ENCODE measurements around the gene RALY. TPM values are rescaled to one million over a fixed set of nuclear protein-coding genes. Genes with fewer than 3 reads are reported as not detected.
"Not testable (repeated sequence)": the region's sequence is repeated elsewhere in the genome, so short reads cannot be mapped to it uniquely, and the experiment has no call there.

RALY gene
- total RNA-seq, 2 experiments from 2014 or later, result 139 to 152 TPM

GRCh38 chr20:34124469-34125249 lies 130.9 kb downstream of the RALY start:
- Mint-ChIP-seq H3K4me1 (peaks cover 14% of the 10 kb centered on the region), H3K27me3 (peaks cover 4% of the 10 kb centered on the region), H3K36me3 (ENCODE audit: low read depth) (no peaks in the 10 kb centered on the region), H3K4me3 (no peak overlapping the region), H3K27ac (no peak overlapping the region), H3K9me3 (ENCODE audit: low read depth) (no peaks in the 10 kb centered on the region)
- intact Hi-C loops (cut with DNase I, micrococcal nuclease), result loop anchor here in 1 of 2 experiments (5.0 kb wide), 1 partner anchor 42 kb away; no protein-coding TSS in a partner anchor
- ChIA-PET POLR2A (no interaction called here), CTCF (interaction anchor here (1.0 kb wide), 1 partner anchor 16 kb away, joined by 3 read pairs; no protein-coding TSS in a partner anchor)
- DNase-seq (no peak), ATAC-seq (peak; percentile 36)

- intact Hi-C loops (cut with DNase I, micrococcal nuclease), result loop anchor here in 1 of 2 experiments (2.0 to 5.0 kb wide), 2 partner anchors 45 to 265 kb away; no protein-coding TSS in a partner anchor
- no peaks in the 10 kb centered on the region for H3K9me3 Mint-ChIP-seq (ENCODE audit: low read depth)
- ChIA-PET POLR2A (no interaction called here), CTCF (interaction anchor here (0.6 to 2.2 kb wide), 4 partner anchors 62 to 229 kb away, joined by 3 to 6 read pairs (median 3); no protein-coding TSS in a partner anchor)
- peaks cover 14% of the 10 kb centered on the region for H3K4me1 Mint-ChIP-seq
- ATAC-seq (no peak), DNase-seq (no peak)
- no peaks in the 10 kb centered on the region for H3K36me3 Mint-ChIP-seq (ENCODE audit: low read depth)
- no peak overlapping the region for H3K27ac Mint-ChIP-seq
- peaks cover 5% of the 10 kb centered on the region for H3K27me3 Mint-ChIP-seq
- no peak overlapping the region for H3K4me3 Mint-ChIP-seq
Observed at GRCh38 chr20:34127792-34128191, 134.1 kb downstream of the RALY start.

GRCh38 chr20:34129518-34130162 lies 135.9 kb downstream of the RALY start:
- CTCF ChIA-PET, result interaction anchor here (0.5 to 2.7 kb wide), 23 partner anchors 12 to 397 kb away, joined by 3 to 11 read pairs (median 3); partner anchors contain the start of gene EIF2S2
- Mint-ChIP-seq H3K4me1 (peaks cover 8% of the 10 kb centered on the region), H3K36me3 (ENCODE audit: low read depth) (no peaks in the 10 kb centered on the region), H3K4me3 (no peak overlapping the region), H3K27ac (no peak overlapping the region), H3K27me3 (peaks cover 5% of the 10 kb centered on the region), H3K9me3 (ENCODE audit: low read depth) (no peaks in the 10 kb centered on the region)
- peak; percentile 90 for ATAC-seq
- DNase-seq, result peak; percentile 68
- intact Hi-C loops (cut with DNase I, micrococcal nuclease), result loop anchor here (1.0 to 5.0 kb wide), 8 partner anchors 47 to 337 kb away; no protein-coding TSS in a partner anchor
- POLR2A ChIA-PET, result no interaction called here

GRCh38 chr20:34131491-34131890 lies 137.8 kb downstream of the RALY start:
- no peak overlapping the region for H3K27ac Mint-ChIP-seq
- CTCF ChIA-PET, result interaction anchor here (1.1 to 2.5 kb wide), 2 partner anchors 217 to 274 kb away, joined by 3 to 11 read pairs; no protein-coding TSS in a partner anchor
- ATAC-seq (no peak), DNase-seq (no peak)
- H3K27me3 Mint-ChIP-seq, result peaks cover 5% of the 10 kb centered on the region
- POLR2A ChIA-PET, result no interaction called here
- peaks cover 3% of the 10 kb centered on the region for H3K4me1 Mint-ChIP-seq
- H3K4me3 Mint-ChIP-seq, result no peak overlapping the region
- no peaks in the 10 kb centered on the region for H3K9me3 Mint-ChIP-seq (ENCODE audit: low read depth)
- no peaks in the 10 kb centered on the region for H3K36me3 Mint-ChIP-seq (ENCODE audit: low read depth)
- intact Hi-C loops (cut with DNase I, micrococcal nuclease), result no loop called here

- H3K36me3 Mint-ChIP-seq (ENCODE audit: low read depth); H3K27me3 Mint-ChIP-seq; intact Hi-C loops (cut with DNase I, micrococcal nuclease); POLR2A ChIA-PET; H3K4me3 Mint-ChIP-seq; H3K4me1 Mint-ChIP-seq; ATAC-seq; H3K9me3 Mint-ChIP-seq (ENCODE audit: low read depth); H3K27ac Mint-ChIP-seq; DNase-seq: not testable (repeated sequence)
- CTCF ChIA-PET, result interaction anchor here (0.5 kb wide), 1 partner anchor 71 kb away, joined by 3 read pairs; no protein-coding TSS in a partner anchor
Observed at GRCh38 chr20:34132491-34132890, 138.8 kb downstream of the RALY start.

GRCh38 chr20:34132943-34133342 lies 139.2 kb downstream of the RALY start:
- H3K36me3 Mint-ChIP-seq (ENCODE audit: low read depth); H3K4me1 Mint-ChIP-seq; intact Hi-C loops (cut with DNase I, micrococcal nuclease); DNase-seq; H3K4me3 Mint-ChIP-seq; ATAC-seq; H3K27me3 Mint-ChIP-seq; H3K27ac Mint-ChIP-seq; POLR2A ChIA-PET; H3K9me3 Mint-ChIP-seq (ENCODE audit: low read depth): not testable (repeated sequence)
- CTCF ChIA-PET, result interaction anchor here (0.5 to 1.1 kb wide), 2 partner anchors 71 to 634 kb away, joined by 3 to 4 read pairs; no protein-coding TSS in a partner anchor

GRCh38 chr20:34133365-34133860 lies 139.7 kb downstream of the RALY start:
- H3K27me3 Mint-ChIP-seq; H3K9me3 Mint-ChIP-seq (ENCODE audit: low read depth); H3K4me3 Mint-ChIP-seq; H3K36me3 Mint-ChIP-seq (ENCODE audit: low read depth); H3K27ac Mint-ChIP-seq; DNase-seq; ATAC-seq; intact Hi-C loops (cut with DNase I, micrococcal nuclease); H3K4me1 Mint-ChIP-seq; POLR2A ChIA-PET: not testable (repeated sequence)
- CTCF ChIA-PET, result interaction anchor here (1.1 kb wide), 1 partner anchor 634 kb away, joined by 4 read pairs; no protein-coding TSS in a partner anchor

Small RNA genes within 50 kb of the gene (microRNA-seq; reads per million reads assigned to microRNA genes)
- not detected for gene MIR4755 (ENCODE audit: borderline replicate concordance)

Other genes with a start within 250 kb of the RALY start
- 10 to 100 TPM; 86.0 to 94.1 TPM for gene CHMP4B, start 182.6 kb upstream of the RALY start, total RNA-seq
- gene EIF2S2, start 118.3 kb downstream of the RALY start, total RNA-seq, result 100 to 1,000 TPM; 179 to 187 TPM
- gene ASIP, start 247.5 kb downstream of the RALY start, total RNA-seq, result not detected

All from activated CD4-positive, alpha-beta T cell treated with anti-CD3 and anti-CD28 coated beads for 36 hours (primary cell).